Measurements from ENCODE around the gene HAND2. TPM values are rescaled to one million over a fixed set of nuclear protein-coding genes. Genes with fewer than 3 reads are reported as not detected.

The HAND2 gene
- total and polyA plus RNA-seq, 2 of the 8 experiments (the other 6 are each of a cell fraction or from before 2014, with no cell fraction given) = 0.05 TPM; not detected in 1

DNA sequence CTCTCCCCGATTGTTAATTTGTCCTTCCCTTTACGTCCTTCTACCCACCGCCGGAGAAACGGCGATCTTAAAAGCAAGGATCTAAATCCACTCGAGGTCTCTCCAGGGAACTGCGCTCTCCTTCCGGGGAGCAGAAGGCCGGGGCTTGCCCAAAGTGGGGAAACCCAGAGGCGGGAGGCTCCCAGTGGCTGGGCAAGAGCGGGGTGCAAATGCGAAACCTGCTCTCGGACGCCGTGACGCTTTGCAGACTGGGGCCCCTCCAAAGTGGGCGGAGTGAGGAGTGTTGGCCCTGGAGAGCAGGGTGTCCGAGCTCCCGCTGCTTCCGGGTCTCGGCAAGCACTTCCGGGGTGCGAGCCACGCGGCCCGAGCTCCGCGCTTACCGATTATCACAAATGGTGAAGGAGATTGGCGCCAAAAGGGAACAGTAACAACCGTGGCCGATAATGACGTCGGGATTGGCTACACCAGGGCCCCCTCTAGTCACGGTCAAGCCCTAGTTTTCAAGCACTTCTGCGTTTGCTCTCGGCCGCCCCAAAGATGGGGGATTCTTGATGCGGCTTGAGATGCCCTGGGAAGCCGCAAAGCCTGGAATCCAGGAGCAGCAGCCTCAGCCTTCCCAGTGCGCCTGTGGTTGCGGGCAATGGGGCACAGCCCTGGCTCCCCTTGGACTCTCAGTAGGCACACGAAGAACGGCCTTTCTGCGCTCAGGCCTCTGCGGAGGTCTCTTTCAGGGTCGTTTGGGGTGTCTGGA is 29.0 kb downstream of the HAND2 start:
- Histone ChIP-seq H3K27ac (ENCODE audit: low read depth, low read length) (no peak overlapping the region), H3K27me3 (replicated peaks in 1 of 4; ENCODE audit: control insufficient read depth in 3 of 4, extremely low read depth in 1 of 4, insufficient read depth in 3 of 4, low read length in 3 of 4) (peaks cover 53 to 76% (median 68%) of the 10 kb centered on the region in 4 experiments), H3K4me3 (ENCODE audit: extremely low read depth in 1 of 4, insufficient read depth in 2 of 4, low read depth in 3 of 4, low read length in 4 of 4) (peak overlapping the region; percentile 59 to 72 (median 65)), H2BK12ac (ENCODE audit: low read depth, low read length) (0 out of 2 replicates have a peak overlapping the region, but pooled peaks have one; percentile 42), H3K18ac (ENCODE audit: extremely low read depth, low read length) (peak overlapping the region; percentile 88; the same call in 1 of the 2 replicates), H3K4me1 (replicated peaks in 1 of 4; ENCODE audit: control insufficient read depth in 3 of 4, insufficient read depth in 4 of 4, low read length in 3 of 4) (peaks cover 12 to 17% (median 12%) of the 10 kb centered on the region in 4 experiments), H4K91ac (replicated peaks; ENCODE audit: insufficient read length, low read length) (peak overlapping the region; percentile 52), H2BK120ac (replicated peaks; ENCODE audit: low read depth, low read length) (no peak overlapping the region), H4K8ac (ENCODE audit: extremely low read depth, insufficient read depth, low read length) (peak overlapping the region; percentile 72), H3K23me2 (ENCODE audit: low read depth, low read length) (peaks cover 2% of the 10 kb centered on the region), H3K56ac (replicated peaks; ENCODE audit: insufficient read length, low read depth, low read length) (no peak overlapping the region), H3K4me2 (ENCODE audit: insufficient read depth in 1 of 2, low read depth in 2 of 2, low read length in 2 of 2) (peak overlapping the region; percentile 84 to 90), H4K5ac (ENCODE audit: insufficient read length, low read depth, low read length) (peak overlapping the region; percentile 18), H2BK5ac (ENCODE audit: low read depth, low read length) (no peak overlapping the region), H3K9me3 (ENCODE audit: insufficient read depth in 2 of 2, low read depth in 1 of 2, low read length in 1 of 2) (no peaks in the 10 kb centered on the region), H2AFZ (ENCODE audit: low read length) (peak overlapping the region; percentile 72; the same call in 1 of the 2 replicates), H2BK20ac (ENCODE audit: low read length) (no peak overlapping the region), H3K23ac (ENCODE audit: insufficient read length) (no peak overlapping the region), H3K79me1 (ENCODE audit: low read depth, low read length) (no peaks in the 10 kb centered on the region), H2AK5ac (ENCODE audit: low read depth, low read length) (no peak overlapping the region), H3K4ac (replicated peaks; ENCODE audit: insufficient read length, low read depth, low read length) (no peak overlapping the region), H3K14ac (ENCODE audit: insufficient read length) (no peak overlapping the region), H2BK15ac (ENCODE audit: low read length) (no peak overlapping the region), H3K36me3 (ENCODE audit: control insufficient read depth in 2 of 4, insufficient read depth in 4 of 4, low read length in 3 of 4) (no peaks in the 10 kb centered on the region), H3K9ac (replicated peaks in 1 of 4; ENCODE audit: extremely low read depth in 1 of 4, low read depth in 3 of 4, low read length in 3 of 4) (peak overlapping the region in 2 of 4 experiments; percentile 28 to 43; a peak in 3 of 7 replicates), H3K79me2 (ENCODE audit: control insufficient read depth in 1 of 2, insufficient read depth in 2 of 2, low read length in 2 of 2) (no peaks in the 10 kb centered on the region), H4K20me1 (replicated peaks in 1 of 2; ENCODE audit: control insufficient read depth in 1 of 2, insufficient read depth in 2 of 2, low read length in 2 of 2) (peaks cover 1 to 2% of the 10 kb centered on the region in 2 experiments)
- 8% methylated on average over 43 of the region's 48 CpGs; no CpG with 5 or more reads in 1 of the 2 experiments for WGBS, 2 experiments (ENCODE audit: extremely low coverage in 1 of 2, insufficient coverage in 1 of 2, insufficient read length in 1 of 2, insufficient replicate concordance in 2 of 2, low coverage in 1 of 2, low lambda C conversion rate in 2 of 2, missing lambda C conversion rate in 1 of 2)
- POLR2A ChIA-PET (ENCODE audit: partially characterized antibody) = interaction anchor here (0.7 to 3.0 kb wide), 5 partner anchors 9 to 29 kb away, joined by 3 to 10 read pairs (median 5); partner anchors contain the start of gene HAND2
- FAIRE-seq = no peak
- DNase-seq (ENCODE audit: low read depth in 1 of 2, low spot score in 2 of 2) = peak in 1 of 2 experiments; percentile 63
- CTCF ChIA-PET (ENCODE audit: partially characterized antibody) = interaction anchor here (0.6 to 2.5 kb wide), 9 partner anchors 8 to 327 kb away, joined by 3 to 9 read pairs (median 4); no protein-coding TSS in a partner anchor
- TF ChIP-seq SP1 (IDR thresholded peaks at IDR 0.05; ENCODE audit: low read depth, low read length) (no peak), RFX5 (IDR thresholded peaks at IDR 0.05; ENCODE audit: borderline replicate concordance, low read depth, low read length) (no peak), CHD2 (IDR thresholded peaks at IDR 0.05; ENCODE audit: low read length) (no peak), YY1 (IDR thresholded peaks at IDR 0.05; ENCODE audit: low read depth, low read length) (no peak), SRF (IDR thresholded peaks at IDR 0.05; ENCODE audit: low read depth, low read length) (no peak), EP300 (IDR thresholded peaks at IDR 0.05; ENCODE audit: borderline replicate concordance in 1 of 2, low read depth in 2 of 2, low read length in 2 of 2) (no peak), POLR2AphosphoS5 (IDR thresholded peaks at IDR 0.05; ENCODE audit: low read depth, low read length) (no peak), CREB1 (IDR thresholded peaks at IDR 0.05) (peak; percentile 57), RNF2 (IDR thresholded peaks at IDR 0.05; ENCODE audit: borderline replicate concordance, low read depth, low read length, missing control alignments, poor library complexity, severe bottlenecking) (peak; percentile 54)
- TF ChIP-seq, protein P1, sequence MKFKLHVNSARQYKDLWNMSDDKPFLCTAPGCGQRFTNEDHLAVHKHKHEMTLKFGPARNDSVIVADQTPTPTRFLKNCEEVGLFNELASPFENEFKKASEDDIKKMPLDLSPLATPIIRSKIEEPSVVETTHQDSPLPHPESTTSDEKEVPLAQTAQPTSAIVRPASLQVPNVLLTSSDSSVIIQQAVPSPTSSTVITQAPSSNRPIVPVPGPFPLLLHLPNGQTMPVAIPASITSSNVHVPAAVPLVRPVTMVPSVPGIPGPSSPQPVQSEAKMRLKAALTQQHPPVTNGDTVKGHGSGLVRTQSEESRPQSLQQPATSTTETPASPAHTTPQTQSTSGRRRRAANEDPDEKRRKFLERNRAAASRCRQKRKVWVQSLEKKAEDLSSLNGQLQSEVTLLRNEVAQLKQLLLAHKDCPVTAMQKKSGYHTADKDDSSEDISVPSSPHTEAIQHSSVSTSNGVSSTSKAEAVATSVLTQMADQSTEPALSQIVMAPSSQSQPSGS (IDR thresholded peaks at IDR 0.05; ENCODE audit: low read length) = no peak
